Activated T-helper 9 cell treated with anti-CD3 and anti-CD28 coated beads, Interleukin-2, amount 50 U/mL, for 16 hours (primary cell): ENCODE measurements around the gene NYAP2.

ENCODE experiments used
- DNase-seq: peaks from one replicate; pipeline ENCODE4 v3.0.0-alpha.2; 2020; ENCODE audit warnings: low read depth

The NYAP2 gene

GRCh38 chr2:225429717-225430116 lies 30.2 kb downstream of the NYAP2 start:
- no peak for DNase-seq

GRCh38 chr2:225431105-225431863 lies 31.8 kb downstream of the NYAP2 start:
- DNase-seq: no peak

- no peak for DNase-seq
Measured at GRCh38 chr2:225434014-225434413, 34.5 kb downstream of the NYAP2 start.

- no peak for DNase-seq
Measured at GRCh38 chr2:225437319-225437718, 37.8 kb downstream of the NYAP2 start.

- no peak for DNase-seq
Measured at GRCh38 chr2:225438248-225438647, 38.7 kb downstream of the NYAP2 start.

GRCh38 chr2:225452677-225453076 lies 53.2 kb downstream of the NYAP2 start:
- DNase-seq: no peak

- no peak for DNase-seq
Measured at GRCh38 chr2:225454412-225454811, 54.9 kb downstream of the NYAP2 start.

GRCh38 chr2:225456619-225457260 lies 57.2 kb downstream of the NYAP2 start:
- no peak for DNase-seq

GRCh38 chr2:225457482-225457881 lies 58.0 kb downstream of the NYAP2 start:
- DNase-seq: no peak

- no peak for DNase-seq
Measured at GRCh38 chr2:225458431-225459117, 59.1 kb downstream of the NYAP2 start.

GRCh38 chr2:225462417-225462816 lies 62.9 kb downstream of the NYAP2 start:
- no peak for DNase-seq

- no peak for DNase-seq
Measured at GRCh38 chr2:225462945-225463344, 63.4 kb downstream of the NYAP2 start.

- no peak for DNase-seq
Measured at GRCh38 chr2:225463449-225463848, 63.9 kb downstream of the NYAP2 start.

- no peak for DNase-seq
Measured at GRCh38 chr2:225464346-225465025, 65.0 kb downstream of the NYAP2 start.

GRCh38 chr2:225465827-225466226 lies 66.3 kb downstream of the NYAP2 start:
- DNase-seq: no peak

GRCh38 chr2:225466891-225467604 lies 67.5 kb downstream of the NYAP2 start:
- DNase-seq: no peak

- no peak for DNase-seq
Measured at GRCh38 chr2:225468131-225468530, 68.6 kb downstream of the NYAP2 start.

GRCh38 chr2:225471039-225471438 lies 71.5 kb downstream of the NYAP2 start:
- DNase-seq: no peak

- DNase-seq: no peak
Measured at GRCh38 chr2:225471482-225471881, 72.0 kb downstream of the NYAP2 start.

- DNase-seq: no peak
Measured at GRCh38 chr2:225472161-225472560, 72.7 kb downstream of the NYAP2 start.

GRCh38 chr2:225479386-225479785 lies 79.9 kb downstream of the NYAP2 start:
- DNase-seq: no peak

- no peak for DNase-seq
Measured at GRCh38 chr2:225484751-225485150, 85.2 kb downstream of the NYAP2 start.
